ENCODE results near the gene LRIG1.

Gene LRIG1

DNA sequence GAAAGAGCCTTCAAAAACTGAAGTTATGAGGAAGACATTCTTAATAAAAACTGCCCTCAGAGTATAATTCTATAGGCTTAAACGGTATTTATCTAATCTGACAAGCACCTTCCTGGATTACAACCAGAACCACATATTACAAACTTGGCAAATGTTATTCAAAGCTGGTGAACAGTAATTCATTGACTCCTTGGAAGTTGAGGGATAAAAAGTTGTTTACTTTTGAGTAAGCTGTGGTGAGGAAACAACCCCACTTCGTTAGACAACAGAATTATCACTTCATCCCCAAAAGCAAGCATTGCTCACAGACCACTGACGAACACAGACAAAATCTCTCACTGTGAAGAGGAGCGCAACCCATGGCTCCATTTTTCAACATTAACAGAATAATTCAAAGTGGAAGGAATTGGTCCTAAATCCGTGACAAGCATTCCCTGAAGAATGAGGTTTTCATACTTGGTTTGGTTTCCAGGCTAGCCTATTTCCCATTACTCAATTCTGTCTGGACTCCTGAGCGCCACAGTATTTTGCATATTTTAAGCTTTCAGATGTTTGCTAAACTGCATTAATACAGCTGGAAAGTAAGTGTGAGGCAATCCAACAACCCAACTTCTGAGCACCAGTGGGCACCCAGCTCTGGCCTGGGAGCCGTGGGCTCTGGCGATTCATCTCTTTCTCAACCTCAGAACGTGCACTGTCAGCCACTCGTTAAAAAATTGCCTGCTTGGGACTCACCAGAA lies 32.7 kb downstream of the LRIG1 start:
- DNase-seq (ENCODE audit: low read depth) = no peak

DNA sequence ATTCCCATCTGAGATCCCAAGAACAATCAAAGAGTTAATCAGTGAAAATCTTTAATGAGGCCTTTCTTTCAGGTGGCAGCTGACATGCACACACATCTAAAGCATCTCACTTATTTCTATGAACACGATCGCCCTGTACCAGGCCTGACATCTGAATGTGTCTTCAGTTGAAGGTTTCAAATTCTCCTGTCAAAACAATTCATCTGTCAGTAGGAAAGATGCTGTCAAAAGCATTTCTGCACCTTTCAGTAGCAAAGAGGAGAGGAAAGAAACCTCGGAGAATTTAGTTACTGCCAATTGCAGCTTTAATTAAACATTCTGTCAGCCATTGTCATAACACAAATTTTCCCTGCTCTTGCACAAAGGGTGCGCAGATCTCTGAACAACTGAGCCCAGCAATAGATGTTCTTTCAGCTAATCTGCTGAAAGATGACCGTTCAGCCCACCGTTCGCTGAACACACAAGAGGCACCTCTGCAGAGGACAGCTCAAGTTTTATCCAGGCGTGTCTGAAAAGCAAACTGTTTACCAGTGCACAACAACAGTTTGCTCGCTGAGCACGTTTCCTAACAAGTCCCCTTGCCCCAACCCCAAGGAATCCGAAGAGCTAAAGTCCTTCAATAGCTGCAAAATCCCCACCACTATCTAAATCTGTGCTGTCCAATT lies 34.1 kb downstream of the LRIG1 start:
- no peak for DNase-seq (ENCODE audit: low read depth)

DNA sequence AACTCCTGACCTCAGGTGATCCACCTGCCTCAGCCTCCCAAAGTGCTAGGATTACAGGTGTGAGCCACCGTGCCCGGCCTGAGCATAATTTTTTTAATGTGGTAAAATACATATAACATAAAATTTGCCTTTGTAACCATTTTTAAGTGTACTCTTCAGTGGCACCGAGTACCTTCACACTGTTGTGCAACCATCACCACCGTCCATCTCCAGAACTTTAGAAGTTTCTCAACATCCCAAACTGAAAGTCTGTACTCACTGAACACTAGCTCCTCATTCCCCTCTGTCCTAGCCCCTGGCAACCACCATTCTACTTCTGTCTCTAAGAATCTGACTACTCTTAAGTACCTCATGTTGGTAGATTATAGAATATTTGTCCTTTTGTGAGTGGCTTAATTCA lies 35.2 kb downstream of the LRIG1 start:
- DNase-seq (ENCODE audit: low read depth) = no peak

DNA sequence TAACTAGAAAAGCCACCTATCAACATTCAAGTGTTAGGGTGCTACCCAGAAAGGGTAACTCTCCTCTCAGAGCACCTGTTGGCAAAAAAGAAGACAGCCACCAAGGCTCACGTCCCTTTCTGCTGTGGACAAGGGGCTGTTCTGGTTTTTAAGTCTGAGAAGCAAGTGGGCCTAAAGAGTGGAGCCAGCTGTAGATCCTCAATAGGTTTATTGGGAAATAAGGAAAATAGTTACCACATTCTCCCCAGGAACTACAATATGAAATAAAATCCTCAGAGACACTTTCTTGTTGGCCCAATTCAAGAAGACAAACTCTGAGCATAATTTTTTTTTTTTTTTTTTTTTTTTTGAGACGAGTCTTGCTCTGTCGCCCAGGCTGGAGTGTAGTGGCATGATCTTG lies 35.8 kb downstream of the LRIG1 start:
- no peak for DNase-seq (ENCODE audit: low read depth)

DNA sequence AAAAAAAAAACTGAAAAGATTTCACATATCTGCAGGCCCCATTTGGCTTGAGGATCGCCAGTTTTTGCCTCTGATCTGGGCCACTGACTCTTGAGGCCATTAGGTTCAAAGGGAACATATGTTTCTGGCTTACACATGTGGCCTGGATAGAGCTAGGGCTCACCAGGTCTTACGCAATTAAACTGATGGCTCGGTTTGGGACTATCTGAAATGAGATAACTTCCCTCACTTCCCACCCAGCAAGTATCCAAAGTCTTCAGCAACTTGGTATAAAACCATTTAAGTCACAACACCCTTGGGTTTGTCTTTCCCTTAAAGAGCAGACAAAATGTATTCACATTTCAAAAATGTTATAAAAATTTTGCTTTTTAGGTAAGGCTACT lies 36.3 kb downstream of the LRIG1 start:
- DNase-seq (ENCODE audit: low read depth) = no peak

DNA sequence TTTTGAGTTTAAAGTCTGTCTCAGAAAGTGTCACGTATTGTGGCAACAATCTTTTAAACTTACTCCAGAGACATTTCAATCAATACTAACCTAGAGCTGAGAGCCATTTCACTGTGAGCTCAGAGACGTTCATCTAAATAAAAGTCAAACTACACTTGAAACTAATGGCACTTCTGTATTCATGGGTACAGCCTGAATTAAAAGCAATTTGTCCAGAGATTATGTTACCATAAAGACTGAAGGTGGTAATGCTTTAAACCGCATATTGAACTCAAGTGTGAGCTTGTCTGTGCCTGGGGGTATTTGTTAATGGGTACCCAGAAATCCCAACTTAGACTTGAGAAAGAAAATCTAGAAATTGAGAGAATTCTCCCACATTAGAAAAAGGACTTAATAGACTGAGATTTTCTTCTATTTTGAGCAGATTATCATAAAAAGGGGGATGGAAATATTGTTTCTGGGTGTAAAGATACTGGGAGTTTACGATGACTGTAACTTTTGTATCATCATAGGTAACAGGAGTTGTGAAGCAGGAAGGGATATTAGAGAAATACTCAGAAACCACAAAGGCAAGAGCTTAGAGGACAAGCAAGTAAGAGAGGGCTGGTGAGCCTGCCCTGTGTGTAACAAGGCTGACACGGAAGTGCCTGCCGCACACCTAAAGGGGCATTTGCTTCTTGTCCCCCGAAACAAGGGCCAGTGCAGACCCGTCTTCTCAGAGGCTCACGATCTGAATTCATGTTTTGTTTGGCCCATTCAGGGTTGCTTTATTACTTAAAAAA lies 36.9 kb downstream of the LRIG1 start:
- no peak for DNase-seq (ENCODE audit: low read depth)

DNA sequence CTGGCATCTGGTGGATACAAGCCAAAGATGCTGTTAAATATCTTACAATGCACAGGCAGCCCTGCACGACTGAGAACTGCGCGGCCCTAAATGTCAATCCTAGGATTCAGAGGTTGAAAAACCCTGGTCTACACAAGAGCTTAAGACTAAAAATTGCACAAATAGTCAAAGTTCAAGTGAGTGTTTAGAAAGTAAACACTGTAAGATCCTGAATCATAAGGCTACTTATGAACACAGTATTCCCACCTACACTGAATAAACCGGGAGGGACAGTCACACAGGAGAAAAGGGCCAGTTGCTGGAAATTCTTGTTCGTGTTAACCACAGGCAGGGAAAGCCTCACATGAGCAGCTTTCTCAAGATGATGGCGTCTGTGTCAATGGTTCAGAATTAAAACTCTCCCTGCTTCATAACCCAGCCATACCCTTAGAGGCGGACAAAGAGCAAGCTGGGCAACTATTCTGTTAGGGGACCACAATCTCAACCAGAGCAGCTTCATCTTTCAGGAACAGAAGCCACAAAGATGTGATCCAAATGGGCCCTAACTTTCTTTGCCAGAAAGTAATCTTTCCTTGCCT lies 37.7 kb downstream of the LRIG1 start:
- DNase-seq (ENCODE audit: low read depth) = no peak

DNA sequence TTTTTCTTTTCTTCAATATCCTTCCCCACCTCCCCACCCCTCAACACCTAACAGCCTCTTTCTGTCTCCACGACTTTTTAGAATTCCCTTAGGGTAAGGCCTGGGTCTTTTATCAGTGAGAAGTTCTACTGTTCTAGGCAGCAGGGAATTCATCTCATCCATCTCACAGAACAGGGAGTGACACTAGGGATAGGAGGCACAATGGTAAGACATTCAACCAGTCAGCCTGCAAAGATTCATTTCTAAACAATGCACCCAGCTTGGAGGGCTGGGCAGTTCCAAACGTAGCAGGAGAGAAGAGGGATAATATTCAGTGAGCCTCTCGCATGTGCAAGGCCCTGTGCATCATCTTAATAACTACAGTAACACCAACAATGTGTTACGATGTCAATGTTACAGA lies 43.6 kb downstream of the LRIG1 start:
- no peak for DNase-seq (ENCODE audit: low read depth)

DNA sequence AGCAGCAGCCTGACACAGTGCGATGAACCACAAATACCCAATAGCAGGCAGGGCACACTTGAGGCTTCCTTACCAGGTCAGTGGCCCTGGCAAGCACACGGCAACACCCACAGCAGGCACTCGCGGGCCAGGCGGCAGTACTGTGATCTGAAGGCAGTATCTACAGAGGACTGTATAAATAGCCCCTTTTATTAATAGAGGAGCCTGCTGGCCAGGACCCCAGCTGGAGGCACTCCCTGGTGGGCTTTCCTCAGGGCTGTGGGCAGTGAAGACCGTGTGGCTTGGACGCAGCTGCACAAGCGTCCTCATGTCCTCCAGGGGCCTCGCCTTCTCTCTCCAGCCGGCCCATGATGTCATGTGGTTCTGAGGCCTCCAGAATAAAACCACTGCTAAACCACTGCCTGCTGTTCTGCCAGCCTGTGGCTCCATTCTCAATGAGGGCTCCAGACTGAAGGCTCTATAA lies 44.1 kb downstream of the LRIG1 start:
- DNase-seq (ENCODE audit: low read depth) = no peak

DNA sequence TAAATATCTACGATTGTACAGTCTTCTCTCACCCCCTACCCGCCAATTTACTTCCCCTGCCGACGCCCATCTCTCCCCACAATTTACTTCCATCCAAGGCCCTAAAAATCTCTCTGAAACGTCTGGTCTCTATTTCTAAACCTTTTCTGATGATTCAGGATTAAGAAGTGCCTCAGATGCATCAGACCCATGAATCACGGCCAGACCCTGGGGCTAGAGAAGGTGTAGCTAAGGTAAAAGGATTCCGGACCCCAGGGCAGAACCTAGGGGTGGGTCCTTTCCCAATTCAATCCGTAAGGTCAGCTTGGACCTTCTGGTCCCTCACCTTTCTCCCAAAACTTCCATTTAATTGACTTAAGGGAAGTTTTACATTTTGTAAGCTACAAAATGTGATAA lies 46.4 kb downstream of the LRIG1 start:
- no peak for DNase-seq (ENCODE audit: low read depth)

DNA sequence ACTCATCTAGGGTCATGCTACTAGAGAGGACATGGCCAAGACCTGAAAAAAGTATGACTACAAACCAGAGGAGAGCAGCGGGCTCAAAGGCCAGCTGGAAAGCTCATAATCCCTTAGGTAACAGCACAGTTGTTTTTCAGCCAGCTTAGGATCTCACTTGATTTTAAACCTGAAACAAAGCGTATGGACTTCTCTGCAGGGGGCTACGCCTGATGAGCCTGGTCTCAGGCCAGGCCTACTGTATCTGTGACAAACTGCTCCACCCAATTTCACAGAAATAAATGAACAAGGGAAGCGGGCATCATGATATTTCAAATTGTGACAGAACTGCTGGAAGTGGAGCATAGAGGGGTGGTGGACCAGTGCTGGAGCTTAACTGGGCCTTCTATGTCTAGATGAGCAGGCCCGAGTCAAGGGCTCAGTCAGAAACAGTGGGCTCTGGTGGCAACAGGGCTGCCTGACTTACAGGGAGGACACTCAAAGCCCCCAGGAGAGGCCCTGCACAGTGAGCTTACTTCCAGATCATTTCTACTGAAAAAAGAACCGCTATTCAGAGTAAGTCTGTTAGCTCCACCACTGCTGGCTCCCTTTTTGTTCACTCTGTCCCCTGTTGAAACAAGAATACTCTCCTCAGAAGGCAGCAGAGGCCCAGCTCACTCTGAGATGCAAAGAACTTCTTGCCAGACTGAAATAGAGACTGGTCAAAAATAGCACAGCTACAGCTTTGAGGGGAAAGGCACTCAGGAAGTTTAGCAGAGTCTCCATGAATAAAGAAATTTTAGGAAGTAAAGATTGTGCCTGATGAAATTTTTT lies 47.0 kb downstream of the LRIG1 start:
- no peak for DNase-seq (ENCODE audit: low read depth)

DNA sequence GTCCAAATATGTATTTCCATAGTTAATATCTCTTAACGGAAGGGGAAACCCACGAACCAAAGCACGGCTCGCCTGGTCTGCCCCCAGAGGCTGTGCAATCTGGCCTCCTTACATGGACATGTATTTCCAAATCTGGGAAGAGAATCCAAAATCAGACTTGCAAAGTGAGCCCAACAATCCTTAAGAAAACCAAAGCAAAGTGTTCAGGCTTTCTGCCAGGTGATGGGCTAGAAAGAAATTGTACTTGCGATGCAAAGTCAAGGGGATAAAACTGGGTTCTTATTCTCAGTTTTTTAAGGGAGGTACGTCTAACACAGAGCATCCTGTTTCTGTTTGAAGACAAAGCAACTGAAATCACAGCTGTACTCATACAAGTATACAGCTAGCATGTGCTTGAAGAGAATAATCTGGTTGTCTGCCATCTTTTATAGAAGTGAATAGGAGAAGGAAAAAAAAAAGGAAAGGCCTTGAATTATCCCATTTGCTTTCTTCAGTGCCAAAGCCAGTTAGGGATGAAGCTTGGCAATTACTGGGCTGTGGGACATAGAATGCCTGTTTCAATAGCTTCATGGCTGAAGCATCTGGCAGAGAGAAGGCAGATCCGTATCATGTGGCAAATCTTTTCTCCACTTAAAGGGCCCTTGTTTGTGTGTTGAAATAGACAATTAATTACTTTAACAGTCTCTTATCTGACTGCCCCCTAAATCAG lies 48.4 kb downstream of the LRIG1 start:
- DNase-seq (ENCODE audit: low read depth) = no peak

DNA sequence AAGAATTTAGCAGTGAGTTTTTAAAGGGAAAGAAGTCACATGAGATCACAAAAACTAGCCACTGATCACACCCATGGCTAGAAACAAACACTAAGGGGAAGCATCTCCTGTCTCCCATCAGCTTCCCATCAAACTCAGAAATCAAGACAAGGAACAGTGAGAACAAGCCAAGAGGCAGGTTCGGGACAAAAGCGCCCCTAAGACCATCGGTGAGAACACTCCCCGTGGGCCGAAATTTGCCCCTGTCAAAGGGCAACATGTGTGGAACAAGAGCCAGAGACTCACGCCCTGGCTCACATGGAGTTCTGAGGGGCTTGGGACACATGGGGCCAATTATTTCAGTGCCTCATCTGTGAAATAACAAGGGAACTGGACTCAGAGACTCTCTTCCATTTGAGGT lies 49.1 kb downstream of the LRIG1 start:
- DNase-seq (ENCODE audit: low read depth) = no peak

DNA sequence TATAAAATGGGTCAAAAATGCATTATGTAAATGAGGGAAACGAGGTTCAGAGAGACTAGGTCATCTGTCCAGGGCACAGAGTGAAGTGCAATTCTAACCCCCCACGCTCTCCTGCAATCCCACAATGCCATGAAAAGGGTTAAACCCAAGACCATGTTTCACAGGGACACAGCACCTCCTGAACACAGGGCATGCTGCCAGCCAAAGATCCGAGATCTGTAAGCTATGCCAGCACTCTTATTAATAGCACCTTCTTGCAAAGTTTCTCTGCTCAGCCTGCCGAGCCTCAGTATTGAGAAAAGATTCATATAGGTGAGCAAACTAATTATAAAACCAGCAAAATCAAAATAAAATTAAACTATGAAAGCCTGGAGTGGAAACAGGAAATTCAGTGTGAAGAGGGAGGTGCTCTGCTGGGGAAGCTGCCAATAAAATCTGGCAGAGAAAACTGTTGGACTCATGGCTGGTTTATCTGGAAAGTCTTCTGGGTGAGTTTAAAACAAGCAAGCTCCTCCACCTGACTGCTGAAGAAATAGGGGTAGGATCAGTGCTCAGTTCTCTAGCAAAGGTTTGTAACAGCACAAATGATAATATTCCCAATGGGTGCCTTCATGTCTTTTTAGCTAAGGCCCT lies 50.3 kb downstream of the LRIG1 start:
- DNase-seq (ENCODE audit: low read depth) = no peak

DNA sequence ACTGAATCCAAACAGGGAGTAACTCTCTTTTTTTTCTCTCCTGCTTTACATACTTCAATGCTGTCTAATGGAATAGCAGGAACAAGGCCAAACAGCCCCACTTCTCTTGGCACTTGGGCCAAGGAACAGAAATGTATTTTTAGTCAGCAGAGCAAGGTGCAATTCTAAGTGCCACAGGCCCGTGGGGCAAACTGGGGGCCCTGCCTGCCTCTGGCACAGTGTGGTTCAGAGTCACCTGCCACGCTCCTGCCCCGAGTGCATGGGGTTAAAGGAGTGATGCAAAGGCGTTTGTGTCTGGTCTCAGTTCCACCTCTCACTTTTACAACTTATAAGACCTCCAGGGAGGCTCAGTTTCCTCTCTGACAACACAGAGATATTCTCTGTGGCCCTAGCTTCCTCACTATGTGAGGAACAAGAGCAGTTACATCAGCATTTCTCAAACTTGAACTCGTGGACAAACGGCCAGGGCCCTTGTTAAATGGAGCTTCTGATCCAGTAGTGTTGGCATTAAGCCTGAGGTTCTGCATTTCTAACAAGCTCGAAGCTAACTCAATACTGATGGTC lies 51.3 kb downstream of the LRIG1 start:
- no peak for DNase-seq (ENCODE audit: low read depth)

DNA sequence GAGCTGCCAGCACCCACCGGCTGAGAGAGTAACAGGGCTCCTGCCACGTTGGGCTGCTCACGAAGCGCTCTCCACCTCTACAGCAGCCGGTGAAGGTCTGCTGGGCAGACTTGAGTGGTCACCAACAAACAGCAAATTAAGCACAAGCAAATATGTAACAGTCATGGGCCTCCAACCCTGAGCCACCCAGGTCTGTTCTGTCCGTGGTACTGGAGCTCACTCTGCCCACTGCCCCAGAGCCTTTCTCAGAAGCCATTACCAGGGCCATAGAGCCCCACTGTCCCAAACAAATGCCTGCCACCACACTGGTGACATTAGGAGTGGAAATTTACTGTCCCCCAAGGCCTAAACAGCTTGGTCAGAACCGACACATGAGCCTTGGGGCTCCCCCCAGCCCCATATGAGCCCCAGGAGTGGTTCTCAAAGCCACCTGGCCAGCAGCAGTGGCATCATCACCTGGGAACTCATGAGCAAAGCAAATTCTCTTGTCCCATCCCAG lies 56.6 kb downstream of the LRIG1 start:
- DNase-seq (ENCODE audit: low read depth) = no peak

DNA sequence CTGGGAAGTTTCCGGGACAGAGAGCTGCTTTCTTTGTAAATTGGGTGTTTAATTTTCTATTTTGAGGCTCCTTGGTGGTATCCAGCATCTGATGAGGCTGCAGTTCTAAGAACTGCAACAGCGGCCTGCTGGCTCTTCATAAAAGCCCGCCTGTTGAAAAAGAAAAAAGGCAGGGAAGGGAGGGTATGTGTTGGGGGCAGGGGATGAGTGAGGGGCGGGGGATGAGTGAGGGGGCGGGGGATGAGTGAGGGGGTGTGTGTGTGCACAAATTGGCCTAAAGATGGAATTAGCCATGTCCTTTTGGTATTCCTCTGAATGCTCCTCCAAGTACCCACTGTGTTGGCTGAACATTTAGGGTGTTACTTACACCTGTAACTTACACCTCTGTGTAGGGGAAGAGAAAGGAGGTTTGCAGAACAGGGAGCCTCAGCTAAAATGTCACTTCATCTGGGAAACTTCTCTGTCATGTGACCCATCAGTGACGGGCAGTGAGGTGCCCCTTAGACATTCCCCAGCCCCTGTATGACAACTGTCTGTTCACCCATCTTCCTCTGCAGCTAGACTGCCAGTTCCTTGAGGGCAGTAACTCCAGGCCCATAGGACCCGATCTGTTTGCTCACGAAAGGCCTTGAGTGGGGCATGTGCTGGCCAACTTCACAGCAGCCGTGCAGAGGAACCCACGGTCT lies 57.6 kb downstream of the LRIG1 start:
- no peak for DNase-seq (ENCODE audit: low read depth)

DNA sequence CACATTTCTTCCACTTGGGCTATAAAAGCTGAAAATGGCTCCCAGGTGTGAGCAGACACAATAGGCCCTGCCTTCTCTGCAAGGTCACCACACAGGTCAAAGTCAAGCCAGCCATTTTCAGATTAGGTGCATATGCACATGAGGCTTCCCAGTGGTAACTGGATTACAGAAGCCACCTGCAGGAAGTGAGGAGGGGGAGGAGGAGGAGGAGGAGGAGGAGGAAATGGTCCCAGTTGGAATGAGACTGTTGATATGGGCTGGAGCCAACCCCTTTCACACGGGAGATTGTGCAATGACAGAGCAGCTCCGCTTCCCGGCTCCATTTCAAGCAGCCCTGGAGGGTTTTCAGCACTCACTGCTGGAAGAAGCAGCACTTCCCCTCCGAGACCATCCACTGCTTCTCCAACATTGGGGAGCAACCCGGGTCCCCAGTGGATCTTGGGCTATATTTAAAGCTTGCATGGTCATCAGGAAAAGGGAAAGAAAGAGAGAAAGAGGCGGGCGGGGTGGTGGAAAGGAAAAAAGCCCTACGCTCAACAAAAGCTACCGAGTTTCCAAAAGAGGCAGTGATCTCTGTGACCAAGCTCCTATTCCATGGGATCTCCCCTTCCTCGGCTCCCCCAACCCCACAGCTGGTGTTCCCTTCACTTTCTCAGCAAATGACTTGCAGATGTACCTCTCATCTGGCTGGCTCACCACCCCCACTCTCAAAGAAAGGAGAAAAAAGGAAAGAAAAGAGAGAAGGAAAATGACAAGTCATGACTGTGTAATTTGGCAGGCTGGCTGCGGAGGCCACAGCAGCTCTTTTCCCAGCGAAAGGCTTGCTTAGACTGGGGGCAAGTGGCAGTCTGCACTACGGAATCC lies 58.3 kb downstream of the LRIG1 start:
- DNase-seq (ENCODE audit: low read depth) = no peak

DNA sequence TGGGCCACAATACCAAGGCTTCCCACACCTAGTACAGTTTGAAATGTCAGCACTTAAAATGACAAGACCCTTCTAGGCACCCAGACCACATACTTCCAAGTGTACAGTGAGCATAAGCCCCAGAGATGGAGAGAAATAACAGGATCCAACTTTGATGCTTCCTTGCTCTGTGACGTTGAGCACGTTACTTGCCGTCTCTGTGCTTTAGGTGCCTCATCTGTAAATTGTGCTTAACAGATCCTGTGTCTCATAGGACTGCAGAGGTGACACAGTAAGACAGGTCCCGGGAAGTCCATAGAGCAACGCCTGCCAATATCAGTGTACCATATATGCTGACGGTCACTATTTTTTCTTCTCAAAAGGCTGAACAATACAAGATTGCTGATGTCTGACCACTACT lies 59.1 kb downstream of the LRIG1 start:
- DNase-seq (ENCODE audit: low read depth) = no peak

All from activated T-cell treated with anti-CD3 and anti-CD28 coated beads for 24 hours (primary cell).